Natural killer cell (primary cell): ENCODE measurements around the gene ZNF22. TPM values are rescaled to one million over a fixed set of nuclear protein-coding genes. Genes with fewer than 3 reads are reported as not detected.

Source experiments
- ATAC-seq, 3 donors: fragments of 150-1000 bp in 2 of 3; fragments of 200-7000 bp in 1 of 3; cut with Tn5 transposase; 1 replicate in 1 of 3; 2 replicates in 2 of 3; pipeline ENCODE4 v1.10.0; 2021; ENCODE audit warnings: mild to moderate bottlenecking in 2 of 3, moderate library complexity in 2 of 3
- DNase-seq, 2 donors: peaks; one replicate each; pipeline versions ENCODE4 v3.0.0 to v3.0.0-alpha.2; 2013 to 2021; ENCODE audit warnings: mixed read lengths in 1 of 2
- H3K27ac ChIP-seq: one replicate; pipeline ENCODE4 v1.5.1; 2013; ENCODE audit warnings: mild to moderate bottlenecking, low read length
- H3K27me3 ChIP-seq: one replicate; pipeline ENCODE4 v1.6.1; 2013; ENCODE audit warnings: low read length; ENCODE audit not compliant: control insufficient read depth, insufficient read depth
- H3K36me3 ChIP-seq: one replicate; pipeline ENCODE4 v1.6.1; 2013; ENCODE audit warnings: low read length; ENCODE audit not compliant: control insufficient read depth, insufficient read depth
- H3K4me1 ChIP-seq: one replicate; pipeline ENCODE4 v1.6.1; 2013; ENCODE audit warnings: low read length; ENCODE audit not compliant: control insufficient read depth, insufficient read depth
- H3K4me3 ChIP-seq: one replicate; pipeline ENCODE4 v1.5.1; 2013; ENCODE audit warnings: low read length
- H3K9me3 ChIP-seq: one replicate; pipeline ENCODE4 v1.6.1; 2013; ENCODE audit warnings: low read length; ENCODE audit not compliant: control insufficient read depth, insufficient read depth
- H3K27ac Mint-ChIP-seq, 2 donors: one replicate each; pipeline ENCODE4 v1.8.0; 2022; ENCODE audit warnings: mild to moderate bottlenecking in 2 of 2, mixed read lengths in 2 of 2, moderate library complexity in 1 of 2
- H3K27me3 Mint-ChIP-seq, 2 donors: one replicate each; pipeline ENCODE4 v1.8.0; 2022; ENCODE audit warnings: low read depth in 2 of 2, mixed read lengths in 2 of 2
- H3K36me3 Mint-ChIP-seq: one replicate; pipeline ENCODE4 v1.8.0; 2022; ENCODE audit warnings: mixed read lengths
- H3K4me1 Mint-ChIP-seq, 2 donors: one replicate each; pipeline ENCODE4 v1.8.0; 2022; ENCODE audit warnings: mixed read lengths in 2 of 2
- H3K4me3 Mint-ChIP-seq: one replicate; pipeline ENCODE4 v1.8.0; 2022; ENCODE audit warnings: mild to moderate bottlenecking, moderate library complexity, mixed read lengths
- H3K9me3 Mint-ChIP-seq, 2 donors: one replicate each; pipeline ENCODE4 v1.8.0; 2022; ENCODE audit warnings: mixed read lengths in 2 of 2
- CTCF ChIP-seq: fragments of 200-600 bp; IDR thresholded peaks from one replicate; pipeline ENCODE4 v1.8.0; 2022; ENCODE audit warnings: antibody characterized with exemption
- WGBS: methylation state at CpG from one replicate; pipeline ENCODE4 v1.1.7; 2013; ENCODE audit warnings: missing lambda C conversion rate; ENCODE audit not compliant: insufficient coverage; 5-methylcytosine and 5-hydroxymethylcytosine counted together
- intact Hi-C: fragments of 100-400 bp; cut with micrococcal nuclease; formaldehyde crosslinking; loops from one replicate; pipeline ENCODE4 v1.14.2; 2022
- total RNA-seq, 4 donors: library from RNA; stranded (reverse); fragments of 120-200 nt in 1 of 4; gene quantifications; one replicate each; pipeline versions ENCODE4 v1.2.3 to v1.2.4, GENCODE V29; 2013 to 2022

ZNF22 gene
- total RNA-seq, 3 donors from 2014 or later (not counting 1 experiment from before 2014, with no cell fraction given): 24.2 to 31.8 (median 25.0) TPM

GRCh38 chr10:44977287-44978212, 23.2 kb upstream of the ZNF22 start:
- Histone ChIP-seq H3K4me1 (peaks cover 27% of the 10 kb centered on the region), H3K4me3 (no peak overlapping the region), H3K27ac (no peak overlapping the region), H3K36me3 (no peaks in the 10 kb centered on the region), H3K27me3 (no peaks in the 10 kb centered on the region), H3K9me3 (no peaks in the 10 kb centered on the region)
- Mint-ChIP-seq H3K27ac (no peak overlapping the region), H3K36me3 (no peaks in the 10 kb centered on the region), H3K4me3 (no peak overlapping the region), H3K27me3 (no peaks in the 10 kb centered on the region), H3K9me3 (no peaks in the 10 kb centered on the region), H3K4me1 (peaks cover 21 to 27% of the 10 kb centered on the region in 2 donors)
- intact Hi-C loops: no loop called here
- WGBS: 74% methylated on average over 25 of the region's 25 CpGs
- ATAC-seq (no peak), DNase-seq (no peak)
- TF ChIP-seq CTCF: no peak

- H3K4me1 ChIP-seq: peaks cover 20% of the 10 kb centered on the region
- no peaks in the 10 kb centered on the region for H3K27me3 ChIP-seq
- Mint-ChIP-seq H3K27ac (no peak overlapping the region), H3K4me3 (no peak overlapping the region), H3K9me3 (no peaks in the 10 kb centered on the region), H3K27me3 (no peaks in the 10 kb centered on the region), H3K36me3 (no peaks in the 10 kb centered on the region), H3K4me1 (peaks cover 20 to 21% of the 10 kb centered on the region in 2 donors)
- intact Hi-C loops: no loop called here
- no peaks in the 10 kb centered on the region for H3K36me3 ChIP-seq
- TF ChIP-seq CTCF: no peak
- WGBS: 34% methylated on average over 4 of the region's 4 CpGs
- DNase-seq: no peak
- H3K4me3 ChIP-seq: no peak overlapping the region
- no peak for ATAC-seq
- H3K9me3 ChIP-seq: no peaks in the 10 kb centered on the region
- H3K27ac ChIP-seq: no peak overlapping the region
Measured at GRCh38 chr10:44978213-44978569, 22.5 kb upstream of the ZNF22 start.

GRCh38 chr10:44978570-44979280, 22.0 kb upstream of the ZNF22 start, which contains the start of gene DEPP1:
Gene DEPP1 (minus strand): TSS chr10:44978809. CDS start chr10:44978030, 779 bp downstream.
- no peak within 1 kb of the TSS for H3K27ac ChIP-seq
- no peaks in the 10 kb centered on the region for H3K27me3 ChIP-seq
- H3K4me3 ChIP-seq: no peak within 1 kb of the TSS
- no peaks in the 10 kb centered on the region for H3K9me3 ChIP-seq
- intact Hi-C loops: no loop called here
- no peaks in the 10 kb centered on the region for H3K36me3 ChIP-seq
- Mint-ChIP-seq H3K36me3 (no peaks in the 10 kb centered on the region), H3K27me3 (no peaks in the 10 kb centered on the region), H3K27ac (no peak within 1 kb of the TSS), H3K9me3 (no peaks in the 10 kb centered on the region), H3K4me3 (no peak within 1 kb of the TSS), H3K4me1 (peaks cover 15 to 16% of the 10 kb centered on the region in 2 donors)
- DNase-seq (peak in 1 of 2 donors; percentile 26), ATAC-seq (no peak)
- no peak for TF ChIP-seq CTCF
- H3K4me1 ChIP-seq: peaks cover 15% of the 10 kb centered on the region
- 42% methylated on average over 12 of the region's 12 CpGs for WGBS
